Endothelial cell of umbilical vein (primary cell): ENCODE results near the gene POU6F2.

ENCODE experiments used
- CTCF ChIP-seq, 2 donors: IDR thresholded peaks; 1 replicate in 1 of 2; 2 replicates in 1 of 2; pipeline ENCODE4 v1.5.1; 2011; ENCODE audit warnings: low read length in 2 of 2, mild to moderate bottlenecking in 2 of 2, moderate library complexity in 2 of 2, control low read depth in 1 of 2, inconsistent platforms in 1 of 2, low read depth in 1 of 2; ENCODE audit not compliant: insufficient read depth in 1 of 2; ENCODE audit errors: extremely low read depth in 1 of 2
- EZH2 ChIP-seq: IDR thresholded peaks from 2 replicates; pipeline ENCODE4 v1.6.1; 2012; ENCODE audit warnings: borderline replicate concordance, low read depth, mild to moderate bottlenecking, moderate library complexity, low read length, inconsistent platforms; ENCODE audit not compliant: severe bottlenecking
- FOS ChIP-seq: IDR thresholded peaks from 2 replicates; pipeline ENCODE4 v1.6.1; 2011; ENCODE audit warnings: mild to moderate bottlenecking, low read length, moderate library complexity, borderline replicate concordance; ENCODE audit not compliant: insufficient read depth
- JUN ChIP-seq: IDR thresholded peaks from 2 replicates; pipeline ENCODE4 v1.6.1; 2011; ENCODE audit warnings: borderline replicate concordance, low read depth; ENCODE audit not compliant: insufficient read length, insufficient read depth
- MAX ChIP-seq: IDR thresholded peaks from 2 replicates; pipeline ENCODE4 v1.6.1; 2011; ENCODE audit not compliant: insufficient read depth, insufficient read length
- POLR2A ChIP-seq: IDR thresholded peaks from 2 replicates; pipeline ENCODE4 v1.6.1; 2012; ENCODE audit warnings: low read depth, mild to moderate bottlenecking, control low read depth, low read length
- POLR2AphosphoS5 ChIP-seq: IDR thresholded peaks from 2 replicates; pipeline ENCODE4 v1.6.1; 2012; ENCODE audit warnings: low read depth, mild to moderate bottlenecking, control low read depth, low read length, moderate library complexity; ENCODE audit not compliant: insufficient read depth

- TF ChIP-seq CTCF (IDR thresholded peaks at IDR 0.05; ENCODE audit: extremely low read depth in 1 of 2, insufficient read depth in 1 of 2, low read depth in 1 of 2, low read length in 2 of 2) (no peak), EZH2 (no peak), POLR2A (no peak), JUN (no peak), FOS (no peak), POLR2AphosphoS5 (no peak), MAX (no peak)
Observed at GRCh38 chr7:39022796-39023195, 45.1 kb downstream of the POU6F2 start.
